IgD-negative memory B cell (primary cell): ENCODE data around the gene GNAL. TPM values are rescaled to one million over a fixed set of nuclear protein-coding genes. Genes with fewer than 3 reads are reported as not detected.

ENCODE experiments used
- H3K27ac Mint-ChIP-seq, 3 donors: one replicate each; pipeline ENCODE4 v1.8.0; 2020 to 2022; ENCODE audit warnings: mild to moderate bottlenecking in 3 of 3, mixed read lengths in 3 of 3, moderate library complexity in 1 of 3
- H3K27me3 Mint-ChIP-seq: one replicate; pipeline ENCODE4 v1.8.0; 2021; ENCODE audit warnings: mixed read lengths
- H3K36me3 Mint-ChIP-seq: one replicate; pipeline ENCODE4 v1.8.0; 2020; ENCODE audit warnings: mild to moderate bottlenecking, mixed read lengths
- H3K4me1 Mint-ChIP-seq, 3 donors: one replicate each; pipeline ENCODE4 v1.8.0; 2020 to 2022; ENCODE audit warnings: mixed read lengths in 3 of 3, mild to moderate bottlenecking in 1 of 3
- H3K4me3 Mint-ChIP-seq, 4 donors: one replicate each; pipeline ENCODE4 v1.8.0; 2020 to 2022; ENCODE audit warnings: mild to moderate bottlenecking in 4 of 4, mixed read lengths in 4 of 4, moderate library complexity in 3 of 4
- H3K9me3 Mint-ChIP-seq, 3 donors: one replicate each; pipeline ENCODE4 v1.8.0; 2020 to 2021; ENCODE audit warnings: mixed read lengths in 3 of 3, mild to moderate bottlenecking in 1 of 3
- polyA plus RNA-seq: library from polyadenylated mRNA; unstranded; fragments of 300-500 nt; fragmentation: Illumina TruSeq; gene quantifications from one replicate; pipeline ENCODE4 v1.2.3, GENCODE V29; 2021

GNAL gene
- polyA plus RNA-seq, 1 donor from 2014 or later = 0.20 TPM

GRCh38 chr18:11811009-11811408 lies 121.9 kb downstream of the GNAL start:
- H3K27ac Mint-ChIP-seq = no peak overlapping the region
- peaks cover 0 to 2% (median 0%) of the 10 kb centered on the region in 3 donors for H3K9me3 Mint-ChIP-seq
- H3K4me1 Mint-ChIP-seq = no peaks in the 10 kb centered on the region
- H3K4me3 Mint-ChIP-seq = no peak overlapping the region
- peaks cover 7% of the 10 kb centered on the region for H3K27me3 Mint-ChIP-seq
- peaks cover 2% of the 10 kb centered on the region for H3K36me3 Mint-ChIP-seq

- no peak overlapping the region for H3K27ac Mint-ChIP-seq
- peaks cover 2% of the 10 kb centered on the region for H3K36me3 Mint-ChIP-seq
- no peak overlapping the region for H3K4me3 Mint-ChIP-seq
- no peaks in the 10 kb centered on the region for H3K4me1 Mint-ChIP-seq
- H3K27me3 Mint-ChIP-seq = peaks cover 1% of the 10 kb centered on the region
- H3K9me3 Mint-ChIP-seq = peaks cover 0 to 3% (median 2%) of the 10 kb centered on the region in 3 donors
Observed at GRCh38 chr18:11817229-11817628, 128.2 kb downstream of the GNAL start.

- H3K36me3 Mint-ChIP-seq = no peaks in the 10 kb centered on the region
- no peak overlapping the region for H3K27ac Mint-ChIP-seq
- H3K27me3 Mint-ChIP-seq = no peaks in the 10 kb centered on the region
- no peaks in the 10 kb centered on the region for H3K4me1 Mint-ChIP-seq
- no peak overlapping the region for H3K4me3 Mint-ChIP-seq
- peaks cover 0 to 3% (median 2%) of the 10 kb centered on the region in 3 donors for H3K9me3 Mint-ChIP-seq
Observed at GRCh38 chr18:11818486-11819203, 129.6 kb downstream of the GNAL start.

- no peak overlapping the region for H3K27ac Mint-ChIP-seq
- H3K27me3 Mint-ChIP-seq = peaks cover 1% of the 10 kb centered on the region
Observed at GRCh38 chr18:11819938-11820337, 130.9 kb downstream of the GNAL start.

GRCh38 chr18:11820697-11821096 lies 131.6 kb downstream of the GNAL start:
- no peak overlapping the region for H3K4me3 Mint-ChIP-seq
- no peaks in the 10 kb centered on the region for H3K36me3 Mint-ChIP-seq
- no peak overlapping the region for H3K27ac Mint-ChIP-seq
- no peaks in the 10 kb centered on the region for H3K4me1 Mint-ChIP-seq
- H3K9me3 Mint-ChIP-seq = peaks cover 0 to 3% (median 2%) of the 10 kb centered on the region in 3 donors
- peaks cover 1% of the 10 kb centered on the region for H3K27me3 Mint-ChIP-seq

More at GRCh38 chr18:11819938-11820337, 130.9 kb downstream of the GNAL start:
- Mint-ChIP-seq H3K9me3 (peaks cover 0 to 3% (median 2%) of the 10 kb centered on the region in 3 donors), H3K4me3 (no peak overlapping the region), H3K36me3 (no peaks in the 10 kb centered on the region), H3K4me1 (no peaks in the 10 kb centered on the region)

GRCh38 chr18:11821208-11821607 lies 132.1 kb downstream of the GNAL start:
- H3K27ac Mint-ChIP-seq = no peak overlapping the region
- H3K9me3 Mint-ChIP-seq = peaks cover 0 to 3% (median 0%) of the 10 kb centered on the region in 3 donors
- no peaks in the 10 kb centered on the region for H3K4me1 Mint-ChIP-seq
- H3K4me3 Mint-ChIP-seq = no peak overlapping the region
- no peaks in the 10 kb centered on the region for H3K36me3 Mint-ChIP-seq
- H3K27me3 Mint-ChIP-seq = peaks cover 1% of the 10 kb centered on the region

GRCh38 chr18:11821643-11822237 lies 132.7 kb downstream of the GNAL start:
- H3K9me3 Mint-ChIP-seq = peaks cover 0 to 3% (median 0%) of the 10 kb centered on the region in 3 donors
- no peaks in the 10 kb centered on the region for H3K36me3 Mint-ChIP-seq
- no peaks in the 10 kb centered on the region for H3K4me1 Mint-ChIP-seq
- no peak overlapping the region for H3K27ac Mint-ChIP-seq
- H3K27me3 Mint-ChIP-seq = peaks cover 1% of the 10 kb centered on the region
- no peak overlapping the region for H3K4me3 Mint-ChIP-seq

GRCh38 chr18:11823545-11823944 lies 134.5 kb downstream of the GNAL start:
- no peak overlapping the region for H3K4me3 Mint-ChIP-seq
- H3K36me3 Mint-ChIP-seq = no peaks in the 10 kb centered on the region
- H3K27me3 Mint-ChIP-seq = peaks cover 1% of the 10 kb centered on the region
- H3K27ac Mint-ChIP-seq = no peak overlapping the region
- H3K4me1 Mint-ChIP-seq = no peaks in the 10 kb centered on the region
- peaks cover 0 to 3% (median 0%) of the 10 kb centered on the region in 3 donors for H3K9me3 Mint-ChIP-seq

GRCh38 chr18:11826836-11827235 lies 137.8 kb downstream of the GNAL start:
- Mint-ChIP-seq H3K4me1 (peaks cover 0 to 2% (median 1%) of the 10 kb centered on the region in 3 donors), H3K4me3 (peak overlapping the region in 1 of 4 donors; percentile 60), H3K9me3 (peaks cover 0 to 3% (median 0%) of the 10 kb centered on the region in 3 donors), H3K27ac (no peak overlapping the region), H3K27me3 (peaks cover 1% of the 10 kb centered on the region), H3K36me3 (no peaks in the 10 kb centered on the region)

GRCh38 chr18:11828786-11829432 lies 139.8 kb downstream of the GNAL start:
- Mint-ChIP-seq H3K27ac (no peak overlapping the region), H3K4me1 (peaks cover 0 to 2% (median 1%) of the 10 kb centered on the region in 3 donors), H3K27me3 (peaks cover 1% of the 10 kb centered on the region), H3K4me3 (no peak overlapping the region), H3K9me3 (peaks cover 0 to 3% (median 0%) of the 10 kb centered on the region in 3 donors), H3K36me3 (no peaks in the 10 kb centered on the region)

GRCh38 chr18:11830585-11830984 lies 141.5 kb downstream of the GNAL start:
- no peaks in the 10 kb centered on the region for H3K36me3 Mint-ChIP-seq
- no peak overlapping the region for H3K4me3 Mint-ChIP-seq
- H3K4me1 Mint-ChIP-seq = peaks cover 0 to 2% (median 1%) of the 10 kb centered on the region in 3 donors
- H3K27ac Mint-ChIP-seq = no peak overlapping the region
- peaks cover 0 to 3% (median 0%) of the 10 kb centered on the region in 3 donors for H3K9me3 Mint-ChIP-seq
- H3K27me3 Mint-ChIP-seq = no peaks in the 10 kb centered on the region

GRCh38 chr18:11831921-11832320 lies 142.9 kb downstream of the GNAL start:
- H3K4me1 Mint-ChIP-seq = peaks cover 0 to 2% (median 1%) of the 10 kb centered on the region in 3 donors
- H3K36me3 Mint-ChIP-seq = no peaks in the 10 kb centered on the region
- no peak overlapping the region for H3K4me3 Mint-ChIP-seq
- H3K27me3 Mint-ChIP-seq = no peaks in the 10 kb centered on the region
- peak overlapping the region in 1 of 3 donors; percentile 46 for H3K27ac Mint-ChIP-seq
- peaks cover 0 to 3% (median 0%) of the 10 kb centered on the region in 3 donors for H3K9me3 Mint-ChIP-seq

- Mint-ChIP-seq H3K4me1 (no peaks in the 10 kb centered on the region), H3K27ac (no peak overlapping the region), H3K27me3 (no peaks in the 10 kb centered on the region), H3K36me3 (no peaks in the 10 kb centered on the region), H3K4me3 (no peak overlapping the region), H3K9me3 (peaks cover 0 to 3% (median 0%) of the 10 kb centered on the region in 3 donors)
Observed at GRCh38 chr18:11834772-11835171, 145.7 kb downstream of the GNAL start.

GRCh38 chr18:11839556-11839955 lies 150.5 kb downstream of the GNAL start:
- Mint-ChIP-seq H3K4me1 (no peaks in the 10 kb centered on the region), H3K27ac (no peak overlapping the region), H3K4me3 (no peak overlapping the region), H3K9me3 (no peaks in the 10 kb centered on the region), H3K27me3 (no peaks in the 10 kb centered on the region), H3K36me3 (no peaks in the 10 kb centered on the region)

- H3K27ac Mint-ChIP-seq = no peak overlapping the region
- H3K9me3 Mint-ChIP-seq = no peaks in the 10 kb centered on the region
Observed at GRCh38 chr18:11840493-11840892, 151.4 kb downstream of the GNAL start.

More at GRCh38 chr18:11840493-11840892, 151.4 kb downstream of the GNAL start:
- Mint-ChIP-seq H3K4me3 (no peak overlapping the region), H3K4me1 (no peaks in the 10 kb centered on the region), H3K27me3 (no peaks in the 10 kb centered on the region), H3K36me3 (no peaks in the 10 kb centered on the region)
